Subcutaneous preadipocyte (primary cell): ENCODE results near the gene MAP1LC3B. TPM values are rescaled to one million over a fixed set of nuclear protein-coding genes. Genes with fewer than 3 reads are reported as not detected.

Experiments used
- total RNA-seq: library from RNA; depleted of rRNA; stranded (reverse); fragments of >200 nt; gene quantifications from 2 replicates; pipeline ENCODE4 v1.2.3, GENCODE V29; 2012

Gene MAP1LC3B
- 19.5 and 21.7 TPM in 2 replicates for total RNA-seq

DNA sequence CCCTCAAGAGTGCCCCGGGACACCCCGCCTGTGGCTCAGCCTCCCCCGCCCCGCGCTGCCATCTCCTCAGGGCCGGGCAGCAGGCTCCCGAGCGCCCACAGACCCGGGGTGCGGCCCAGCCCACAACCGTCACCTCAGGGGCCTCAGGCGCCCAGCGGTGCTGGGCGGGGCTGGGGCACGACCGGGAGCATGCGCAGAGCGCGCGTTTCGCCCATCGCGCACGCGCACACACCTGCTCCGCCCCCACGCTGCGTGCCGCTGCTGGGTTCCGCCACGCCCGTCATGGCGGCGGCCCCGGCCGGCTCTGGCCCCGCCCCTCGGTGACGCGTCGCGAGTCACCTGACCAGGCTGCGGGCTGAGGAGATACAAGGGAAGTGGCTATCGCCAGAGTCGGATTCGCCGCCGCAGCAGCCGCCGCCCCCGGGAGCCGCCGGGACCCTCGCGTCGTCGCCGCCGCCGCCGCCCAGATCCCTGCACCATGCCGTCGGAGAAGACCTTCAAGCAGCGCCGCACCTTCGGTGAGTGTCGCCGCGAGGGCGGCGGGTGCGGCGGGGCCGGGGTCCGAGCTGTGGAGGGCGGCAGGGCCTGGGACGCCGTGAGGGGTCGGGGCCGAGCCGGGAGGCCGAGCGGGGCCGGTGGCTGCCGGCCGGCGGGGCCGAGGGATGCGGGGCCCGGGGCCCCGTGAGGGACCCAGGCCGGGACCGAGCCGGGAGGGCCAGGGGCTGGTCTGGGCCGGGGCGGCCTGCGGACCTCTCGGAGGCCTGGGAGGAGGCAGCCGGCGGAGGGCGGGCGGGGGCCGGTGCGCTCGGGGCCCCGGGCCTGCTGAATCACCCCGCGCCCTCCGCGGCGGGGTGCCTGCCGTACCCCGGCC, at the start of gene MAP1LC3B:
TSS of gene MAP1LC3B (plus strand) at position 387 of the 871 bp plus-strand sequence. CDS start at position 479, 92 bp downstream.

DNA sequence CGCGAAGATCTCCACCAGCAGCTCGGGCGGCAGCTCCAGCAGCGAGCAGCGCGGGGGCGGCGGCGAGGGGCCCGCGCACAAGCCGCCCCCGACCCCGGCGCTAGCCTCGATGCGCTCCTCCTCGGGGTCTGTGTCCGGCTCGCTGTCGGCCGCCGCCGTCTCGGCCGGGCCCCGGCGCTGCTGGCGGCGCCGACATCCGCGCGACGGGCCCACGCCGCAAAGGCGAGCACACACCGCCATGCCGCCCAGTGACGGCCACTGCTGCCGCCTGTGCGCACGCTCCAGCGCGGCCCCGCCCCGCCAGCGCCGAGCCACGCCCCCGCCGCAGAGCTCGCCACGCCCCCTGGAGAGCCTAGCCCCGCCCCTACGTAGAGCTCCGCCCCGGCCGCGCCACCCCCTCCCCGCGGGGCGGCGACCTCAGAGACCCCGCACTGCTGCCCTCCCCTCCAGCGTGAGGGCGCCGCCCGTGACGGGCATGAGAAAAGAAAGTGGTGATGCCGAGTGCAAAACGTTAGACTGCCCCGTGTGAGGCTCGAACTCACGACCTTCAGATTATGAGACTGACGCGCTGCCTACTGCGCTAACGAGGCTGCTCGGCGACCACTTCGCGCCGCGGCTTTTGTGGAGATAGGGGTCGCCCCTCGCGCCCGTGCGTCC, 8.5 kb upstream of the MAP1LC3B start, which contains the start of gene FBXO31:
TSS of gene FBXO31 (minus strand) at position 272 of the 657 bp plus-strand sequence. CDS start at position 240, 32 bp downstream.

Other genes with a start within 250 kb of the MAP1LC3B start
- 4.9 and 7.0 TPM in 2 replicates for gene C16orf95, start 74.9 kb upstream of the MAP1LC3B start, total RNA-seq
- 34.5 and 35.6 TPM in 2 replicates for gene FBXO31, start 8.6 kb upstream of the MAP1LC3B start, total RNA-seq
- gene ZCCHC14, start 100.7 kb downstream of the MAP1LC3B start, total RNA-seq = 11.8 and 13.7 TPM in 2 replicates
- not detected in 2 replicates for gene JPH3, start 210.2 kb downstream of the MAP1LC3B start, total RNA-seq